ENCODE data around the gene PHF20.
"Not testable (repeated sequence)": the region's sequence is repeated elsewhere in the genome, so short reads cannot be mapped to it uniquely, and the experiment has no call there.

PHF20 gene

GRCh38 chr20:35899064-35899463 is 127.2 kb downstream of the PHF20 start:
- DNase-seq (ENCODE audit: low read depth, low spot score), result no peak
- H3K36me3 ChIP-seq (ENCODE audit: control insufficient read depth, insufficient read depth, low read length), result peaks cover 2% of the 10 kb centered on the region; the same call in 1 of the 2 replicates
- no CpG with 5 or more reads among the region's 3 CpGs for WGBS (ENCODE audit: insufficient coverage, insufficient read length)
- no peak overlapping the region for H3K4me3 ChIP-seq (ENCODE audit: low read length)
- no peaks in the 10 kb centered on the region for H3K4me1 ChIP-seq (ENCODE audit: control insufficient read depth, insufficient read depth, low read length)
- H3K9me3 ChIP-seq (ENCODE audit: control insufficient read depth, insufficient read depth, low read length), result no peaks in the 10 kb centered on the region
- H3K27ac ChIP-seq (ENCODE audit: low read length), result no peak overlapping the region
- H3K27me3 ChIP-seq (ENCODE audit: control insufficient read depth, insufficient read depth, low read length), result no peaks in the 10 kb centered on the region

GRCh38 chr20:35901230-35901629 is 129.4 kb downstream of the PHF20 start:
- H3K9me3 ChIP-seq (ENCODE audit: control insufficient read depth, insufficient read depth, low read length); H3K27ac ChIP-seq (ENCODE audit: low read length); H3K27me3 ChIP-seq (ENCODE audit: control insufficient read depth, insufficient read depth, low read length); H3K4me3 ChIP-seq (ENCODE audit: low read length); DNase-seq (ENCODE audit: low read depth, low spot score); H3K4me1 ChIP-seq (ENCODE audit: control insufficient read depth, insufficient read depth, low read length); H3K36me3 ChIP-seq (ENCODE audit: control insufficient read depth, insufficient read depth, low read length): not testable (repeated sequence)
- WGBS (ENCODE audit: insufficient coverage, insufficient read length), result no CpG with 5 or more reads among the region's 4 CpGs

GRCh38 chr20:35901678-35902544 is 130.1 kb downstream of the PHF20 start:
- DNase-seq (ENCODE audit: low read depth, low spot score), result no peak
- H3K4me1 ChIP-seq (ENCODE audit: control insufficient read depth, insufficient read depth, low read length), result no peaks in the 10 kb centered on the region
- H3K9me3 ChIP-seq (ENCODE audit: control insufficient read depth, insufficient read depth, low read length), result no peaks in the 10 kb centered on the region
- no peak overlapping the region for H3K4me3 ChIP-seq (ENCODE audit: low read length)
- no peak overlapping the region for H3K27ac ChIP-seq (ENCODE audit: low read length)
- H3K27me3 ChIP-seq (ENCODE audit: control insufficient read depth, insufficient read depth, low read length), result no peaks in the 10 kb centered on the region
- H3K36me3 ChIP-seq (ENCODE audit: control insufficient read depth, insufficient read depth, low read length), result peaks cover 2% of the 10 kb centered on the region; the same call in 1 of the 2 replicates
- no CpG with 5 or more reads among the region's 4 CpGs for WGBS (ENCODE audit: insufficient coverage, insufficient read length)

- Histone ChIP-seq H3K27me3 (ENCODE audit: control insufficient read depth, insufficient read depth, low read length) (no peaks in the 10 kb centered on the region), H3K27ac (ENCODE audit: low read length) (no peak overlapping the region), H3K4me1 (ENCODE audit: control insufficient read depth, insufficient read depth, low read length) (no peaks in the 10 kb centered on the region), H3K36me3 (ENCODE audit: control insufficient read depth, insufficient read depth, low read length) (peaks cover 2% of the 10 kb centered on the region; the same call in 1 of the 2 replicates), H3K9me3 (ENCODE audit: control insufficient read depth, insufficient read depth, low read length) (no peaks in the 10 kb centered on the region), H3K4me3 (ENCODE audit: low read length) (no peak overlapping the region)
- no CpG with 5 or more reads among the region's 3 CpGs for WGBS (ENCODE audit: insufficient coverage, insufficient read length)
- no peak for DNase-seq (ENCODE audit: low read depth, low spot score)
Measured at GRCh38 chr20:35902545-35902941, 130.7 kb downstream of the PHF20 start.

GRCh38 chr20:35903843-35904242 is 132.0 kb downstream of the PHF20 start:
- no peaks in the 10 kb centered on the region for H3K9me3 ChIP-seq (ENCODE audit: control insufficient read depth, insufficient read depth, low read length)
- WGBS (ENCODE audit: insufficient coverage, insufficient read length), result no CpG with 5 or more reads among the region's 3 CpGs
- H3K36me3 ChIP-seq (ENCODE audit: control insufficient read depth, insufficient read depth, low read length), result peaks cover 2% of the 10 kb centered on the region; the same call in 1 of the 2 replicates
- H3K27me3 ChIP-seq (ENCODE audit: control insufficient read depth, insufficient read depth, low read length), result no peaks in the 10 kb centered on the region
- DNase-seq (ENCODE audit: low read depth, low spot score), result no peak
- H3K4me3 ChIP-seq (ENCODE audit: low read length), result no peak overlapping the region
- H3K4me1 ChIP-seq (ENCODE audit: control insufficient read depth, insufficient read depth, low read length), result no peaks in the 10 kb centered on the region
- H3K27ac ChIP-seq (ENCODE audit: low read length), result no peak overlapping the region

GRCh38 chr20:35904982-35905663 is 133.3 kb downstream of the PHF20 start:
- Histone ChIP-seq H3K27me3 (ENCODE audit: control insufficient read depth, insufficient read depth, low read length) (no peaks in the 10 kb centered on the region), H3K4me1 (ENCODE audit: control insufficient read depth, insufficient read depth, low read length) (no peaks in the 10 kb centered on the region), H3K36me3 (ENCODE audit: control insufficient read depth, insufficient read depth, low read length) (no peaks in the 10 kb centered on the region; the same call in 1 of the 2 replicates), H3K9me3 (ENCODE audit: control insufficient read depth, insufficient read depth, low read length) (no peaks in the 10 kb centered on the region), H3K27ac (ENCODE audit: low read length) (no peak overlapping the region), H3K4me3 (ENCODE audit: low read length) (no peak overlapping the region)
- no peak for DNase-seq (ENCODE audit: low read depth, low spot score)
- WGBS (ENCODE audit: insufficient coverage, insufficient read length), result no CpG with 5 or more reads among the region's 4 CpGs

- Histone ChIP-seq H3K9me3 (ENCODE audit: control insufficient read depth, insufficient read depth, low read length) (no peaks in the 10 kb centered on the region), H3K36me3 (ENCODE audit: control insufficient read depth, insufficient read depth, low read length) (no peaks in the 10 kb centered on the region; the same call in 1 of the 2 replicates), H3K27me3 (ENCODE audit: control insufficient read depth, insufficient read depth, low read length) (no peaks in the 10 kb centered on the region), H3K4me1 (ENCODE audit: control insufficient read depth, insufficient read depth, low read length) (no peaks in the 10 kb centered on the region), H3K27ac (ENCODE audit: low read length) (no peak overlapping the region), H3K4me3 (ENCODE audit: low read length) (no peak overlapping the region)
- no peak for DNase-seq (ENCODE audit: low read depth, low spot score)
- WGBS (ENCODE audit: insufficient coverage, insufficient read length), result no CpG with 5 or more reads among the region's 7 CpGs
Measured at GRCh38 chr20:35907017-35907701, 135.3 kb downstream of the PHF20 start.

- Histone ChIP-seq H3K27ac (ENCODE audit: low read length) (no peak overlapping the region), H3K4me1 (ENCODE audit: control insufficient read depth, insufficient read depth, low read length) (no peaks in the 10 kb centered on the region), H3K4me3 (ENCODE audit: low read length) (no peak overlapping the region), H3K9me3 (ENCODE audit: control insufficient read depth, insufficient read depth, low read length) (no peaks in the 10 kb centered on the region), H3K27me3 (ENCODE audit: control insufficient read depth, insufficient read depth, low read length) (no peaks in the 10 kb centered on the region), H3K36me3 (ENCODE audit: control insufficient read depth, insufficient read depth, low read length) (no peaks in the 10 kb centered on the region; the same call in 1 of the 2 replicates)
- peak; percentile 31 for DNase-seq (ENCODE audit: low read depth, low spot score)
Measured at GRCh38 chr20:35908007-35908406, 136.2 kb downstream of the PHF20 start.

GRCh38 chr20:35909176-35909575 is 137.4 kb downstream of the PHF20 start:
- no peak overlapping the region for H3K4me3 ChIP-seq (ENCODE audit: low read length)
- no peak for DNase-seq (ENCODE audit: low read depth, low spot score)
- H3K36me3 ChIP-seq (ENCODE audit: control insufficient read depth, insufficient read depth, low read length), result peaks cover 3% of the 10 kb centered on the region; the same call in 1 of the 2 replicates
- no CpG with 5 or more reads among the region's 1 CpG for WGBS (ENCODE audit: insufficient coverage, insufficient read length)
- no peaks in the 10 kb centered on the region for H3K4me1 ChIP-seq (ENCODE audit: control insufficient read depth, insufficient read depth, low read length)
- no peaks in the 10 kb centered on the region for H3K9me3 ChIP-seq (ENCODE audit: control insufficient read depth, insufficient read depth, low read length)
- H3K27ac ChIP-seq (ENCODE audit: low read length), result no peak overlapping the region
- H3K27me3 ChIP-seq (ENCODE audit: control insufficient read depth, insufficient read depth, low read length), result no peaks in the 10 kb centered on the region

- H3K9me3 ChIP-seq (ENCODE audit: control insufficient read depth, insufficient read depth, low read length), result no peaks in the 10 kb centered on the region
- no peak overlapping the region for H3K27ac ChIP-seq (ENCODE audit: low read length)
- no peak for DNase-seq (ENCODE audit: low read depth, low spot score)
- H3K4me1 ChIP-seq (ENCODE audit: control insufficient read depth, insufficient read depth, low read length), result no peaks in the 10 kb centered on the region
- no CpG with 5 or more reads among the region's 1 CpG for WGBS (ENCODE audit: insufficient coverage, insufficient read length)
- no peaks in the 10 kb centered on the region for H3K27me3 ChIP-seq (ENCODE audit: control insufficient read depth, insufficient read depth, low read length)
- no peak overlapping the region for H3K4me3 ChIP-seq (ENCODE audit: low read length)
- H3K36me3 ChIP-seq (ENCODE audit: control insufficient read depth, insufficient read depth, low read length), result peaks cover 3% of the 10 kb centered on the region; the same call in 1 of the 2 replicates
Measured at GRCh38 chr20:35909796-35910195, 138.0 kb downstream of the PHF20 start.
